HepG2 (cell line): ENCODE results near the gene EEF1A1. TPM values are rescaled to one million over a fixed set of nuclear protein-coding genes. Genes with fewer than 3 reads are reported as not detected.
A peak's percentile ranks its signal among the peaks of the same experiment; 100 is the strongest.

Experiments
- FOXA3 ChIP-seq: IDR thresholded peaks from 2 replicates; pipeline ENCODE4 v1.6.1; 2016; ENCODE audit warnings: missing genetic modification reagents, missing compliant biosample characterization
- GATA4 ChIP-seq: sonication (generic); IDR thresholded peaks from 2 replicates; pipeline ENCODE4 v1.6.1; 2016; ENCODE audit warnings: antibody characterized with exemption, low read depth, borderline replicate concordance
- HMGXB4 ChIP-seq, 2 experiments: sonication (generic) in 1 of 2; formaldehyde crosslinking in 1 of 2; IDR thresholded peaks; 2 replicates each; pipeline versions ENCODE4 v1.4.0 to v1.6.1; 2018 to 2020; ENCODE audit warnings: missing genetic modification reagents in 2 of 2, borderline replicate concordance in 1 of 2, low read depth in 1 of 2, mild to moderate bottlenecking in 1 of 2, missing biosample characterization in 1 of 2
- ISX ChIP-seq: sonication (generic); formaldehyde crosslinking; conservative IDR thresholded peaks from 2 replicates; pipeline ENCODE4 v1.5.0; 2020; ENCODE audit warnings: missing genetic modification reagents
- MXI1 ChIP-seq: IDR thresholded peaks from 3 replicates; pipeline ENCODE4 v1.6.1; 2012; ENCODE audit warnings: low read depth, low read length, inconsistent platforms, borderline replicate concordance
- MYC ChIP-seq: sonication (generic); formaldehyde crosslinking; IDR thresholded peaks from 2 replicates; pipeline ENCODE4 v1.9.0; 2021; ENCODE audit warnings: missing genetic modification reagents, borderline replicate concordance
- NRL ChIP-seq: sonication (generic); formaldehyde crosslinking; IDR thresholded peaks from 2 replicates; pipeline ENCODE4 v1.5.0; 2020; ENCODE audit warnings: missing genetic modification reagents, mild to moderate bottlenecking, moderate library complexity, borderline replicate concordance
- SSRP1 ChIP-seq: IDR thresholded peaks from 2 replicates; pipeline ENCODE4 v1.6.1; 2016; ENCODE audit warnings: control low read depth
- STAG1 ChIP-seq: sonication (generic); formaldehyde crosslinking; IDR thresholded peaks from 2 replicates; pipeline ENCODE4 v1.4.0; 2020; ENCODE audit warnings: missing genetic modification reagents
- TEF ChIP-seq: sonication (generic); formaldehyde crosslinking; IDR thresholded peaks from 2 replicates; pipeline ENCODE4 v1.5.0; 2020; ENCODE audit warnings: missing genetic modification reagents
- XRCC5 ChIP-seq: fragments of 200-400 bp; formaldehyde crosslinking; optimal IDR thresholded peaks from 2 replicates; pipeline ENCODE3; 2017; ENCODE audit warnings: mild to moderate bottlenecking, low read length
- ZBTB40 ChIP-seq, 2 experiments: fragments of 450-650 bp in 1 of 2; sonication (generic) in 1 of 2; formaldehyde crosslinking in 1 of 2; IDR thresholded peaks; 2 replicates each; pipeline versions ENCODE4 v1.6.1 to v1.8.0; 2016 to 2022; ENCODE audit warnings: antibody characterized with exemption in 1 of 2, mild to moderate bottlenecking in 1 of 2, missing genetic modification reagents in 1 of 2
- ZC3H4 ChIP-seq: sonication (generic); formaldehyde crosslinking; IDR thresholded peaks from 2 replicates; pipeline ENCODE4 v1.4.0; 2020; ENCODE audit warnings: missing genetic modification reagents, borderline replicate concordance
- ZKSCAN5 ChIP-seq: sonication (generic); formaldehyde crosslinking; IDR thresholded peaks from 2 replicates; pipeline ENCODE4 v1.5.1; 2020; ENCODE audit warnings: mild to moderate bottlenecking, missing genetic modification reagents
- ZNF263 ChIP-seq: sonication (generic); formaldehyde crosslinking; IDR thresholded peaks from 2 replicates; pipeline ENCODE4 v1.4.0; 2020; ENCODE audit warnings: missing genetic modification reagents
- ZSCAN22 ChIP-seq: sonication (generic); formaldehyde crosslinking; IDR thresholded peaks from 2 replicates; pipeline ENCODE4 v1.4.0; 2020; ENCODE audit warnings: mild to moderate bottlenecking, missing genetic modification reagents
- polyA plus RNA-seq, 8 experiments: library from polyadenylated mRNA; depleted of rRNA in 3 of 8; stranded (reverse) in 7 of 8; unstranded in 1 of 8; fragments of >200 nt; fragmentation: Illumina TruSeq in 4 of 8; extraction: Trizol in 4 of 8; gene quantifications; 2 replicates each; pipeline versions ENCODE4 v1.2.1 to v1.2.3, GENCODE V29; 2011 to 2016; ENCODE audit warnings: low read depth in 4 of 8, missing spikeins in 1 of 8, mixed read lengths in 1 of 8; ENCODE audit not compliant: insufficient read depth in 1 of 8
- total RNA-seq, 5 experiments: library from RNA; depleted of rRNA; stranded (reverse); fragments of >200 nt; fragmentation: Illumina TruSeq; extraction: Trizol; gene quantifications; 2 replicates each; pipeline ENCODE4 v1.2.3, GENCODE V29; 2016; ENCODE audit warnings: low read depth in 1 of 5

Gene EEF1A1
- total and polyA plus RNA-seq, 2 of the 13 experiments (the other 11 are each of a cell fraction or from before 2014, with no cell fraction given) = 13,726 to 17,172 TPM

GRCh38 chr6:73523434-73524123, 2.7 kb upstream of the EEF1A1 start (continued):
- TF ChIP-seq ZBTB40 (IDR thresholded peaks at IDR 0.05) = no peak
- peak; percentile 88 for TF ChIP-seq ZBTB40 (CRISPR knock-in tag; IDR thresholded peaks at IDR 0.05)
- TF ChIP-seq FOXA3 (CRISPR knock-in tag) = no peak; the same call in none of the 2 replicates
- peak; percentile 83; the same call in 1 of the 2 replicates for TF ChIP-seq NRL (CRISPR knock-in tag)
- TF ChIP-seq ZNF263 (CRISPR knock-in tag) = no peak; the same call in 1 of the 2 replicates
- TF ChIP-seq ZSCAN22 = no peak
- peak; percentile 74 to 76; a peak in 3 of 4 replicates for TF ChIP-seq HMGXB4 (CRISPR knock-in tag; IDR thresholded peaks at IDR 0.05; ENCODE audit: borderline replicate concordance in 1 of 2, low read depth in 1 of 2)
- no peak for TF ChIP-seq ZKSCAN5 (CRISPR knock-in tag)
- TF ChIP-seq STAG1 (CRISPR knock-in tag) = peak; percentile 28; the same call in 1 of the 2 replicates
- peak; percentile 89 for TF ChIP-seq MYC (CRISPR knock-in tag)
- TF ChIP-seq MXI1 = peak; percentile 69; the same call in 1 of the 3 replicates
- no peak for TF ChIP-seq ZC3H4 (CRISPR knock-in tag)
- TF ChIP-seq SSRP1 (CRISPR knock-in tag) = no peak
- no peak for TF ChIP-seq XRCC5
- 0 out of 2 replicates have a peak, but pooled peaks have one; percentile 67 for TF ChIP-seq ISX
- no peak for TF ChIP-seq GATA4
- TF ChIP-seq TEF = 0 out of 2 replicates have a peak, but pooled peaks have one; percentile 26
